ENCODE data around the gene TRIM69. TPM values are rescaled to one million over a fixed set of nuclear protein-coding genes. Genes with fewer than 3 reads are reported as not detected.

The TRIM69 gene, protein sequence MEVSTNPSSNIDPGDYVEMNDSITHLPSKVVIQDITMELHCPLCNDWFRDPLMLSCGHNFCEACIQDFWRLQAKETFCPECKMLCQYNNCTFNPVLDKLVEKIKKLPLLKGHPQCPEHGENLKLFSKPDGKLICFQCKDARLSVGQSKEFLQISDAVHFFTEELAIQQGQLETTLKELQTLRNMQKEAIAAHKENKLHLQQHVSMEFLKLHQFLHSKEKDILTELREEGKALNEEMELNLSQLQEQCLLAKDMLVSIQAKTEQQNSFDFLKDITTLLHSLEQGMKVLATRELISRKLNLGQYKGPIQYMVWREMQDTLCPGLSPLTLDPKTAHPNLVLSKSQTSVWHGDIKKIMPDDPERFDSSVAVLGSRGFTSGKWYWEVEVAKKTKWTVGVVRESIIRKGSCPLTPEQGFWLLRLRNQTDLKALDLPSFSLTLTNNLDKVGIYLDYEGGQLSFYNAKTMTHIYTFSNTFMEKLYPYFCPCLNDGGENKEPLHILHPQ
- 9.3 and 18.6 TPM in 2 replicates for total RNA-seq

GRCh38 chr15:44736181-44736765, at the start of gene TRIM69:
TSS of gene TRIM69 (plus strand) at chr15:44736528. CDS start at chr15:44736705, 177 bp downstream.

GRCh38 chr15:44711096-44711742, 25.1 kb upstream of the TRIM69 start, which contains the start of the genes B2M and PATL2:
TSS of gene B2M (plus strand) at chr15:44711517. CDS start at chr15:44711547, 30 bp downstream.
TSS of gene PATL2 (minus strand) at chr15:44711323. CDS start at chr15:44676490, 34,833 bp downstream.

Small RNA genes within 50 kb of the gene (small RNA-seq; reads per million reads assigned to genes)
- gene RF00019 = not detected

Other genes with a start within 250 kb of the TRIM69 start
- 102 and 108 TPM in 2 replicates for gene EIF3J, start 199.4 kb upstream of the TRIM69 start, total RNA-seq
- gene SPG11, start 72.9 kb upstream of the TRIM69 start, total RNA-seq = 66.6 and 67.9 TPM in 2 replicates
- gene PATL2, start 25.2 kb upstream of the TRIM69 start, total RNA-seq = 0.13 and 0.22 TPM in 2 replicates
- 2,058 and 2,699 TPM in 2 replicates for gene B2M, start 25.0 kb upstream of the TRIM69 start, total RNA-seq
- not detected in 2 replicates for gene TERB2, start 220.2 kb downstream of the TRIM69 start, total RNA-seq